HK-2 (cell line): ENCODE measurements around the gene IPCEF1.
A peak's percentile ranks its signal among the peaks of the same experiment; 100 is the strongest.

Experiments used
- DNase-seq: peaks from one replicate; pipeline ENCODE4 v3.0.0-alpha.2; 2018; ENCODE audit not compliant: unreplicated experiment

The IPCEF1 gene

GRCh38 chr6:154164397-154164796 lies 192.2 kb downstream of the IPCEF1 start:
- DNase-seq, result no peak

- no peak for DNase-seq
Measured at GRCh38 chr6:154161689-154162088, 194.9 kb downstream of the IPCEF1 start.

GRCh38 chr6:154159126-154159525 lies 197.5 kb downstream of the IPCEF1 start:
- no peak for DNase-seq

- no peak for DNase-seq
Measured at GRCh38 chr6:154157706-154158105, 198.9 kb downstream of the IPCEF1 start.

GRCh38 chr6:154157082-154157481 lies 199.5 kb downstream of the IPCEF1 start:
- no peak for DNase-seq

- DNase-seq, result peak; percentile 37
Measured at GRCh38 chr6:154156135-154156896, 200.3 kb downstream of the IPCEF1 start.

- peak; percentile 25 for DNase-seq
Measured at GRCh38 chr6:154154389-154154967, 202.1 kb downstream of the IPCEF1 start.

GRCh38 chr6:154143753-154144152 lies 212.8 kb downstream of the IPCEF1 start:
- DNase-seq, result no peak

GRCh38 chr6:154140743-154141142 lies 215.9 kb downstream of the IPCEF1 start:
- no peak for DNase-seq

- DNase-seq, result no peak
Measured at GRCh38 chr6:154139892-154140291, 216.7 kb downstream of the IPCEF1 start.

- DNase-seq, result peak; percentile 18
Measured at GRCh38 chr6:154138793-154139192, 217.8 kb downstream of the IPCEF1 start.

GRCh38 chr6:154134471-154135147 lies 222.0 kb downstream of the IPCEF1 start:
- no peak for DNase-seq

GRCh38 chr6:154127657-154128056 lies 228.9 kb downstream of the IPCEF1 start:
- DNase-seq, result no peak

- DNase-seq, result no peak
Measured at GRCh38 chr6:154125421-154125820, 231.2 kb downstream of the IPCEF1 start.

GRCh38 chr6:154123155-154123956 lies 233.2 kb downstream of the IPCEF1 start:
- DNase-seq, result no peak

GRCh38 chr6:154122195-154122925 lies 234.2 kb downstream of the IPCEF1 start:
- DNase-seq, result no peak

GRCh38 chr6:154117485-154117884 lies 239.1 kb downstream of the IPCEF1 start:
- DNase-seq, result no peak

- DNase-seq, result no peak
Measured at GRCh38 chr6:154113392-154113791, 243.2 kb downstream of the IPCEF1 start.

- DNase-seq, result no peak
Measured at GRCh38 chr6:154112181-154112809, 244.3 kb downstream of the IPCEF1 start.

GRCh38 chr6:154111025-154111424 lies 245.6 kb downstream of the IPCEF1 start:
- no peak for DNase-seq

- no peak for DNase-seq
Measured at GRCh38 chr6:154106251-154106650, 250.4 kb downstream of the IPCEF1 start.
